Measurements from ENCODE around the gene CYP27C1.
"Not testable (repeated sequence)": the region's sequence is repeated elsewhere in the genome, so short reads cannot be mapped to it uniquely, and the experiment has no call there.

GRCh38 chr2:127224135-127224534 lies 4.0 kb upstream of the CYP27C1 start:
- not testable (repeated sequence) for TF ChIP-seq CTCF, POLR2A (IDR thresholded peaks at IDR 0.05)

All from lower leg skin (tissue), 3 donors.